ENCODE results near the gene TTC1. TPM values are rescaled to one million over a fixed set of nuclear protein-coding genes. Genes with fewer than 3 reads are reported as not detected.
"Not testable (repeated sequence)": the region's sequence is repeated elsewhere in the genome, so short reads cannot be mapped to it uniquely, and the experiment has no call there.

Gene TTC1
- polyA plus RNA-seq, 3 donors, result 17.5 to 54.5 (median 35.6) TPM

DNA sequence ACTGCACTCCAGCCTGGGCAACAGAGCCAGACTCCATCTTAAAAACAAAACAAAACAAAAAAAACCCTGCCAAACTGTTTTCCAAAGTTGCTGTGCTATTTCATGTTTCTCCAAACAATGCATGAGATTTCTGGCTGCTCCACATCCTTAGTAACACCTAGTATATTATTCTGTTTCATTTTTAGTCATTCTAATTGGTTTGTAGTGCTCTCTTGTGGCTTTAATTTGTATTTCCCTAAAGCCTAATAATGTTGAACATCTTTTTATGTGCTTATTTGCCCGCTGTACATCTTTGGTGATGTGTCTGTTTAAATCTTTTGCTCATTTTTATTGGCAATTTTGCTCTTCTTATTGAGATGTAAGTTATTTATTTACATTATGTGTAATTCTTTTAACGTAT, 18.4 kb upstream of the TTC1 start:
- no peak overlapping the region for H3K27ac ChIP-seq (ENCODE audit: low read depth, low read length)
- 82 to 87% (median 85%) methylated on average over 2 of the region's 2 CpGs for WGBS, 3 donors

DNA sequence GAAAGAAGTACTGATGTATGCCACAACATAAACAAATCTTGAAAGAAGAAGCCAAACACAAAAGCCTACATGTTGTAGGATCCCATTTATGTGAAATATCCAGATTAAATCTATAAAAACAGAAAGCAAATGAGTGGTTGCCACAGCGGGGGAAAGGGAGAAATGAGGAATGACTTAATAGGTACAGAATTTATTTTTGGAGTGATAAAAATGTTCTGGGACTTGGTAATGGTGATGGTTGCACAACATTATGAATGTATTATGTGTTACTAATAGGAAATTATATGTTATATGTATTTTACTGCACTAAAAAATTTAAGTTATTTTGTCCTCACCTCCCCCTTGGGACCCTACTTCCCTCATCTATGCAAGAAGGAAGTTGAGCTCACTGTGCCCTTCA, 16.4 kb upstream of the TTC1 start:
- WGBS, 3 donors, result 93 to 100% (median 95%) methylated on average over 1 of the region's 1 CpG
- H3K27ac ChIP-seq (ENCODE audit: low read depth, low read length), result no peak overlapping the region

DNA sequence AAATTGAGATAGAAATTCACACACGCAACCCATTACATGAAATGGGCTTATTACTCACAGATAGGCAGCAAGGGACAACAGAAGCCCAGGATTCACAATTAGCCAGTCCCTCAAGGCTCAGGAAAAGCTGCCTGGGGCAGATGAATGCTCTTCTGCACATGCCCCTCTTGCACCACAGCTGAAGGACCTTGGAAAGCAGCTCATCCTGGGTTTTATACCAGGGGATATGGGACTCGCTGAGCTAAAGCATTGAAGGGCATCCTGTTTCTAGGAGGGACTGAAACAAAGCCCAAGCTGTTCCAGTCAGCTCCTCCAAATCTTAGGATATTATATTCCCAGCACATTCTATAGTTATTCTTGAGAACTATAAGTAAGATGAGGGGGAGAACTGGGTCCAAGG, 15.7 kb upstream of the TTC1 start:
- H3K27ac ChIP-seq (ENCODE audit: low read depth, low read length), result no peak overlapping the region
- 91 to 95% (median 94%) methylated on average over 2 of the region's 2 CpGs for WGBS, 3 donors

DNA sequence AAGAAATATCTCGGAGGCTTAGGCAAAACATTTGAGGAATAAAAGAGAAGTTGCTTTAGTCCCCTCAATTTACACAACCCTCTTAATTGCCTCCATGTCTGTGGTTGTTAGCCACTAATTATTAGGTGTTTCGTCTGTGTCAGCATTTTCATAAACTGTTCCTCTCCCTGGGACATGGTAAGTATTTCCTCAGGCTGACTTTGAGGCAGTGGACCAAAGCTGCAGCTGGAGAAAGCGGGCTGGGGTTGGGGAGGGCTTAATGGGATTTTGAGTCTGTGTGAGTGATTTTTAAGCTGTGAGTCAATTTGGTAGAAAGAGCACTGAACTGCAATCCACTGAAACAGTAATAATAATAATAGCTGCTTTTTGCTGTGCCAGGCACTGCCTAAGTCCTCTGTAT, 13.0 kb upstream of the TTC1 start:
- H3K27ac ChIP-seq (ENCODE audit: low read depth, low read length), result no peak overlapping the region
- 69 to 79% (median 78%) methylated on average over 3 of the region's 3 CpGs for WGBS, 3 donors

DNA sequence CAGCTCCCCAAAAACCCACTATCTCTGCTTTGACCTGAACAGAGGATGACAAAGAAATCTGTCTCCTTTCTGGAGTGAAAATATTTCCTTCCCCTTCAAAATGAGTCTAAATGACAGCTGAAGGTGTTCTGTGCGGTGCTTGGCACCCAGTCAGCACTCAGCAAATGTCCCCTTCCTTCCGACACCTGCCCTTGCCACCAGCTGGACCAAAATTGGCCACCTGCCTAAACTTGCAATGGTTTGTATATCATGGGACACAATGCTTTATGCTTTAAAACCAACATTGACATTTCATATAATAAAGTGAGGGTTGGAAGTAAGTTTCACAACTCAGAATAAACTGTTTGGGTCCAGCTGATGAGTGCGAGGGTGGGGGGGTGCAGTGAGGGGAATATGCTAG, 7.5 kb upstream of the TTC1 start:
- no peak overlapping the region for H3K27ac ChIP-seq (ENCODE audit: low read depth, low read length)
- 26 to 39% (median 37%) methylated on average over 3 of the region's 3 CpGs for WGBS, 3 donors

DNA sequence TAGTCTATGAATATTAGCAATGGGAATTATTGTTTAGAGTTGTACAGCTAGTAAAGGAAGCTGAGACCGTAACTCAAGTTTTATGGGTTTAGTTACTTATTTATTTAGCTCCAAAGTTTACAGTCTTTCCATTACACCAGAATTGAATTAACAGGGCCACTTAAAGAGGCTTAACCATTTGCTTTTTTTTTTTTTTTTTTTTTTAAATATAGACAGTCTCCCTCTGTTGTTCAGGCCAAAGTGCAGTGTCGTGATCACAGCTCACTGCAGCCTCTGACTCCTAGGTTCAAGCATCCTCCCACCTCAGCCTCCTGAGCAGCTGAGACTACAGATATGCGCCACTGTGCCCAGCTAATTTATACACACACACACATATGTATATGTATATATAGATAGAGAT, 1.4 kb upstream of the TTC1 start:
- H3K27ac ChIP-seq (ENCODE audit: low read depth, low read length), result no peak overlapping the region
- WGBS, 3 donors, result 86 to 93% (median 89%) methylated on average over 3 of the region's 3 CpGs

DNA sequence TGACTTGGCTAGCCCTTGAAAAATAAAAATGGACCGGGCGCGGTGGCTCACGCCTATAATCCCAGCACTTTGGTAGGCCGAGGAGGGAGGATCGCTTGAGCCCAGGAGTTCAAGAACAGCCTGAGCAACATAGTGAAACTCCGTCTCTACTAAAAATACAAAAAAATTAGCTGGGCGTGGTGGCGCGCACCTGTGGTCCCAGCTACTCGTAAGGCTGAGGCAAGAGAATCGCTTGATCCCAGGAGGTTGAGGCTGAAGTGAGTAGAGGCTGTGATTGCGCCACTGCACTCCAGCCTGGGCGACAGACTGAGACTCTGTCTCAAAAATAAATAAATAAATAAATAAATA, 436 bp upstream of the TTC1 start:
- H3K27ac ChIP-seq (ENCODE audit: low read depth, low read length), result not testable (repeated sequence)
- WGBS, 3 donors, result 76 to 86% (median 84%) methylated on average over 14 of the region's 14 CpGs

DNA sequence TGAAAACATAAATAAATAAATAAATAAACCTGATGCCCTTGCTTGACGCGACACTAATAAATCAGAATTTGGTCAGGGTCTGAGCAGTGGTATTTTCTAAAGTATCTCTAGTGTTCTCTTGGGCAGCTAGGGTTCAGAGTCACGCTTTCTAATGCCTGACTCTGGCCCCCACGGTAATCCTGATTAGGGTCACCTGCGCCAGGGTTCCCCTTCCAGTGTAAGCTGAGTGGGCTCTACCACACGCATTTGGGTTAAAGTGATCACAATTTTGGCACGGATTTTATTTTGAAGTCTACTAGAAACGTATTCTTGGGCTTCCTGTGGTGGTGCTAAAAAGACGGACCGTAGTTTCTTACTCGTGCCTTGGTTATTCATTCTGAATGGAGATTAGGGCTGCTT, 651 bp downstream of the TTC1 start:
- WGBS, 3 donors, result 1 to 5% (median 3%) methylated on average over 11 of the region's 11 CpGs
- H3K27ac ChIP-seq (ENCODE audit: low read depth, low read length), result no peak overlapping the region

DNA sequence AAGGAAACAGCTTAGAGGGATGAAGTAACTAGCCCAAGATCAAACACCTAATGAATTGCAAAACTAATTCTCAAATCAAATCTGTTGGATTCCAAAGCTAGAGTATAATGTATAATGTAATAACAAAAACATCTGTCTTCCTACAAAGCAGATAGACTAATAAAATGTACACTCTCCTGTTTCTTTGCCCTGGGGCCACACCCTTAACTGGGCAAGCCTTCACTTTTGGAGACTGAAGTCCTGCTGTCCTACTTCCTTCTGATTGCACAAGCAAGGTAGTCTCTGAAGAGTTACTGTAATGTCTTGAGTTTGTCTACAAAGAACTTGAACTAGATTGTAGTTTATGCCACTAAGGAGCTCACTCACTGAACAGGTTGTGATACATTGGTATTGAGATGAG, 2.5 kb downstream of the TTC1 start:
- no peak overlapping the region for H3K27ac ChIP-seq (ENCODE audit: low read depth, low read length)

DNA sequence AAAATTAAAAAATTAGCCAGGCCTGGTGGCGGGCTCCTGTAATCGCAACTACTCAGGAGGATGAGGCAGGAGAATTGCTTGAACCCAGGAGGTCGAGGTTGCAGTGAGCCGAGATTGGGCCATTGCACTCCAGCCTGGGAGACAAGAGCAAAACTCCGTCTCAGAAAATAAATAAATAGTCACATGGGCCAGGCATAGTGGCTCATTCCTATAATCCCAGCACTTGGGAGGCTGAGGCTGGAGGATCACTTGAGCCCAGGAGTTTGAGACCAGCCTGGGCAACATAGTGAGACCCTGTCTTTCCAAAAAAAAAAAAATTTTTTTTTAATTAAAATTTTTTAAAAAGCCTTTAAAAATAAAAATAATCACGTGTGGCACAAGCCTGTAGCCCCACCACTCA, 5.3 kb downstream of the TTC1 start:
- H3K27ac ChIP-seq (ENCODE audit: low read depth, low read length), result not testable (repeated sequence)
- 94 to 96% (median 95%) methylated on average over 6 of the region's 6 CpGs for WGBS, 3 donors

DNA sequence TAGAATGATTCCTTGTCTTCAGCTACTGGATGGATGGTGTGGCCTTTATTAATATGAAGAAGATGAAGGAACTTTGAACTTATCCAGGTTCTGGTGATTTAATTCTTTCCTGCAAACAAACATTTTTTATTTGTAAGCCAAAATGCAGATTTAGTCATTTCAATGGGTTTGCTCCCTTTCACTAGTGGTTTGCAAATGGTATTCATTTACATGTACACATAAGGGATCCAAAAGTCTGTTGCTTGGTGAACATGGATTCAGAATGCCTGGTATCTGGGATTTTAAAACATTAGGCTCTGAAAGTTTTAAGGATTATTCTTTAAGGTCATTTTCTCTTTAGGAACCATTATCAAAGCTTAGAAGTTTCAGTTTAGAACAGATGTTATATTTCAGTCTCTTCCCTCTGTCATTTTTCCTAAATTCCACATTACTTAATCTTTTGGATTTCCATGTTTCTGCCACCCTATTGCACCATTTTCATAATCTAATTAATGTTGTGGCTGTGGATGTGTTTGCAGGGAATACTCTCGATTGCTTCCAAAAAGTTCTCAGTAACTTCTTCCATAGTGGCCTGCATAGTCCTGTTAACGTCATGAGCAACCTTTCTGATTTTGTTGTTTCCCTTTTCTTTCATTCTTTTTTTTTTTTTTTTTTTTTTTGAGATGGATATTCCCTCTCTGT, 10.1 kb downstream of the TTC1 start:
- WGBS, 3 donors, result 77 to 89% (median 83%) methylated on average over 2 of the region's 2 CpGs

DNA sequence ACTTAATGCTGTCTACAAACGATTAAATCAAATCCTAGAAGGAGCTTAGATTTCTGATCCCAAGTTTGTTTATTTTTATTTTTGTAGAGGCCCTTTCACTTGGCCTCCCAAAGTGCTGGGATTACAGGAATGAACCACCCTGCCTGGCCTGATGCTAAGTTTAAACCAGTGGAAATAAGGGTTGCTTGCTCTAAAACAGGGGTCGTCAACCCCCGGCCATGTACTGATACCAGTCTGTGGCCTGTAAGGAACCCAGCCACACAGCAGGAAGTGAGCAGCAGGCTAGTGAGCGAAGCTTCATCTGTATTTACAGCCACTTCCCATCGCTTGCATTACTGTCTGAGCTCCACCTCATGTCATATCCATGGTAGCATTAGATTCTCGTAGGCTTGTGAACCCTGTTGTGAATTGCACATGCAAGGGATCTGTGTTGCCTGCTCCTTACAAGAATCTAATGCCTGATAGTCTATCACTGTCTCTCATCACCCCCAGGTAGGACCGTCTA, 11.4 kb downstream of the TTC1 start:
- no peak overlapping the region for H3K27ac ChIP-seq (ENCODE audit: low read depth, low read length)
- 77 to 83% (median 78%) methylated on average over 7 of the region's 7 CpGs for WGBS, 3 donors

More for the DNA sequence above, 10.1 kb downstream of the TTC1 start:
- H3K27ac ChIP-seq (ENCODE audit: low read depth, low read length), result no peak overlapping the region

DNA sequence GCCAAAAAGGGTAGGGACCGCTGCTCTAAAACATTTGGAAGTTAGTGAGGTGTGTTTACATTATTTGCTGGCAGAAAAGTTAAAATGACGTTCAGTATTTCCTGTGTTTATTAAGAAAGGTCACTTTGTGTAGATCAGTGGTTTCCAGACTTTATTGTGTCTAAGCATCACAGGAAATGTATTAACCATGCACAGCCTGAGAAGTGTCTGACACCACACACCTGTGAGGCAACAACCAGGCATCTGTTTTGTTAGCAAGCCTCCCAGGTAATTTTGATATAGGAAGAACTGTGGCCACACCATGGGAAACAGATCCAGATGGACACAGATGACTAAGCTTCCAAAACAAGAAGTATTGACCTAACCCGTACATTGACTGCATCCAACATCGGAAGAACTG, 12.0 kb downstream of the TTC1 start:
- no peak overlapping the region for H3K27ac ChIP-seq (ENCODE audit: low read depth, low read length)
- 28 to 56% (median 52%) methylated on average over 4 of the region's 4 CpGs for WGBS, 3 donors

DNA sequence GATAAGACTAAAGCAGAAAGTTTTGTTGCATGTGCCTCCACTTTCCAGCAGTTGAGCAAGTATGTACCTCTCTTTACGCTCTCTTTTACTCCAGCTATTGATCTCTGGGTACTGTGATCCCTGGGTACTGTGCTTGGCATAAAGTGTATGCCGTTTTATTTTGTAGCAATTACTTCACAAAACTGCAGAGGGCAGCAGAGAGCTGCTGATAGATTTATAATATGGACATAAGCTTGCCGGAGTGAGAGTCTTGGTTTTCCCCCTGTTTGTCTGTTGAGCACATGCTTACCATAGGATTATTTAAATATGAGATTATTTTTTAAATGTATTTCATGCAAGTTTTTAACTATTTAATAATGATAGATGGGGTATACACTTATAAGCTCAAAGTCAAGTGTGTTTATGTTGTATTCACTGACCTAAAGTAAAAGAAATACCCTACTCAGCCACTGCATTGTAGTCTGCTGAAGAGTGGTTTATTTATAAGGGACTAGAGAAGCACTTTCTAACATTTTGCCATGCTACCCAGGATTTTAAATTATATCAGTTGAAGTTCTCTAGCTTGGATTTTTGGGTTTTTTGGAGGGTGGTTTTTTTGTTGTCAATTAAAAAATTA, 13.0 kb downstream of the TTC1 start:
- WGBS, 3 donors, result 7 to 21% (median 17%) methylated on average over 3 of the region's 3 CpGs
- no peak overlapping the region for H3K27ac ChIP-seq (ENCODE audit: low read depth, low read length)

DNA sequence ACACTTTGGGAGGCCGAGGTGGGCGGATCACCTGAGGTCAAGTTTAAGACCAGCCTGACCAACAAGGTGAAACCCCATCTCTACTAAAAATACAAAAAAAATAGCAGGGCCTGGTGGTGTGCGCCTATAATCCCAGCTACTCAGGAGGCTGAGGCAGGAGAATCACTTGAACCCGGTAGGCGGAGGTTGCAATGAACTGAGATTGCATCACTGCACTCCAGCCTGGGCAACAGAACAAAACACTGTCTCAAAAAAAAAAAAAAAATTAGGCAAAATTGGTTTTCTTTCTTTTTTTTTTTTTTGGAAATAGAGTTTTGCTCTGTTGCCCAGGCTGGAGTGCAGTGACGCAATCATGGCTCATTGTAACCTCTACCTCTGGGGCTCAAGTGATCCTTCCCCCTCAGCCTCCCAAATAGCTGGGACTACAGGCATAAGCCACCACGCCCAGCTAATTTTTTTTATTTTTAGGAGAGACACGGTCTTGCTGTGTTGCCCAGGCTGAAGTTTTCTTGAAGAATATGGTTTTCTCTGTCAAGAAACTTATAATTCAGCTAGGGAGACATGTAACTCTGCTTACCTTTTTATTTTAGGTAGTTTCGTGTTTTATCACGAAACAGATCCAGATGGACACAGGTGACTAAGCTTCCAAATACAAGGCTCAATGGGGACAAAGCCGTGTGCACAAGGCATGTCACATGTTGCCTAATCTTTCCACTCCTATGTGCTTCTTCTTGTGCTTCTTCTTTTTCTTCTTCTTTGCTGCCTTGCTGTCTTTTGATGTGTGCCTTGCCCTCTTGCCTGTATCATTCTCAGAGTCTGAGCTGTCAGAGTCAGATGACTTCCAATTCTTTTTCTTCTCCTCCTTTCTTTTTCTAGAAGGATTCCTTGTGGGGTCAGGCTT, 14.3 kb downstream of the TTC1 start:
- 86 to 89% (median 87%) methylated on average over 11 of the region's 11 CpGs for WGBS, 3 donors
- no peak overlapping the region for H3K27ac ChIP-seq (ENCODE audit: low read depth, low read length)

DNA sequence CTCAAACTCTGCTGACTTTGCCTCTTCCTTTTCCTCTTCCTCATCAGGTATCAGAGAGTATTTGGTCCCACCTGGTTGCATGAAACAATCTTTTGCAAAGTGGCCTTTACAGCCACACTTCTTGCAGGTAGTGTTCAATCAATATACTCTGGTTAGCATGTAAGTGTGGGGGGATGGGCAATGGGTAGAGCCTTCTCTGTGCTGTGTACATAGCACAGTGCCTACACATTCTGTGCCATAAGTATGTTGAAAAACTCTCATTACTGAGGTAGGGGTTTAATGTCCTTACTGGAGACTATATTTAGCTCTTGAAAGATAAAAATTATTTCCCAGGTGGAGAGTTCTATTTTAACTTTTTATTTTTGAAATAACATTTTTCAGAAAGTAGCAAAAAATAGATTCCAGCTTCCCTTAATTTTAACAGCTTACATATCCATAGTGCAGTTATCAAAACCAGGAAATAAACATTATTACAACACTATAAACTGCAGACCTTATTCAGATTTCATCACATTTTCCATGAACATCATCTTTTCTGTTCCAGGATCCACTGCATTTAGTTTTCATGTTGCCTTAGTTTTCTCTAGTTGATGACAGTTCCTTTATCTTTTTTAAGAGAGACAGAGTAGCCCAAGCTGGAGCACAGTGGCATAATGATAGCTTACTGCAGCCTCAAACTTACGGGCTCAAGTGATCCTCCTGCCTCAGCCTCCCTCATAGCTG, 15.1 kb downstream of the TTC1 start:
- 45 to 100% (median 91%) methylated on average over 1 of the region's 1 CpG for whole genome bisulfite sequencing, 3 donors
- no peak overlapping the region for H3K27ac ChIP-seq (ENCODE audit: low read depth, low read length)

DNA sequence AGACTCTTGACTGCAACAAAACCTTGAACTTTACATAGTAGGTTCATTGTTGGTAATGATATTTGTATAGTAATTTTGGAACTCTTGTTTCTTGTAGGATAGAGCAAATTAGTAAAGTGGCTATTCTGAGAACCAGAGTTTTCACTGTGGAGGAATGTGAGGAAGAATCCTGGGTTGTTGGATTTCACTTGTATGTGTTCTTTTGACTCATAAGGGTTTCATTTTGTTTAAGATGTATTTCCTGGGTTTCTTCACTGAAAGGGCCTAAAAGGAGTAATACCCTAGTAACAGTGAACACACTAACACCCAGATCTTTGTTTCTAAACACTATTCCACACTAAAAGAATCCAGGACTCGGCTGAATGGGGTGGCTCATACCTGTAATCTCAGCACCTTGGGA, 20.1 kb downstream of the TTC1 start:
- H3K27ac ChIP-seq (ENCODE audit: low read depth, low read length), result no peak overlapping the region

DNA sequence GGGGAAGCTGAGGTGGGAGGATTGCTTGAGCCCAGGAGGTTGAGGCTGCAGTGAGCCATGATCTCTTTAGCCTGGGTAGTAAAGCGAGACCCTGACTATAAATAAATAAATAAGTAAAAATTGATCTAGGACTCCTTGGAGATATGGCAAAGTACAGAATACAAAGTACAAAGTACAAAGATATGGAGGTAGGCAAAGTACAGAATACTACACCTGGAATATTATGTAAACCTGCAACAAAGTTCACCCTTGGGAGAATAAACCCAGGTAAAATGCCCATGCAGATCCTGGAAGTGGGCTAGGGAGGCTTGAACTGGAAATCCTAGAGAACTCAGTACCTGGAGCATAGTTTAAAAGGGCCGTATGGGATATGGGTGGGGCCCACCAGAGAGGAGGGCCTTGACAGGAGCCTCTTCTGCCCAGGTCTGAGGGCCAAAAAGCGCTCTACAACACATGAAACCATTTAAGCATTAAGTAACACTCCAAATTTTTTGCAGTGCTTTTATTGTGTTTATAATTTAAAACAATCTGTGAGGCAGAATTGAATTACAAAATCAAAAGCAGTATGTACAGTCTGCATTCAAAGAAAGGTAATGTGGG, 20.7 kb downstream of the TTC1 start:
- 58 to 97% (median 89%) methylated on average over 3 of the region's 3 CpGs for WGBS, 3 donors
- H3K27ac ChIP-seq (ENCODE audit: low read depth, low read length), result no peak overlapping the region

More for the DNA sequence above, 20.1 kb downstream of the TTC1 start:
- WGBS, 3 donors, result 98 to 100% (median 100%) methylated on average over 1 of the region's 1 CpG
